H1 (cell line): ENCODE measurements around the gene GRM7. TPM values are rescaled to one million over a fixed set of nuclear protein-coding genes. Genes with fewer than 3 reads are reported as not detected.

Source experiments
- CTBP2 ChIP-seq: IDR thresholded peaks from 2 replicates; pipeline ENCODE4 v1.7.0; 2011; ENCODE audit warnings: borderline replicate concordance, mild to moderate bottlenecking, moderate library complexity, mixed read lengths, low read length; ENCODE audit not compliant: insufficient read depth, insufficient read length
- SP4 ChIP-seq: IDR thresholded peaks from 2 replicates; pipeline ENCODE4 v1.6.1; 2012; ENCODE audit warnings: low read length, inconsistent platforms
- YY1 ChIP-seq: IDR thresholded peaks from 2 replicates; pipeline ENCODE4 v1.6.1; 2011; ENCODE audit warnings: low read depth, mild to moderate bottlenecking, low read length
- polyA plus RNA-seq, 7 experiments: library from polyadenylated mRNA; depleted of rRNA in 3 of 7; stranded (reverse) in 5 of 7; unstranded in 2 of 7; fragments of >200 nt in 5 of 7; fragments of 200-250 nt in 2 of 7; gene quantifications; 1 replicate in 5 of 7; 2 replicates in 1 of 7; 4 replicates in 1 of 7; pipeline versions ENCODE4 v1.2.1 to v1.2.3, GENCODE V29; 2011 to 2013; ENCODE audit warnings: missing spikeins in 2 of 7, mixed read lengths in 2 of 7
- total RNA-seq: library from RNA; stranded (reverse); fragmentation: NEBNext Ultra II Directional; extraction: Animal tissue kit (Norgen Biotek cat#: 25700); gene quantifications from 2 replicates; pipeline ENCODE4 v1.2.1, GENCODE V29; 2021

The GRM7 gene
- total and polyA plus RNA-seq, 2 of the 8 experiments (the other 6 are each of a cell fraction or from before 2014, with no cell fraction given): 0.17 to 0.24 TPM

GRCh38 chr3:7172996-7173395, 312.1 kb downstream of the GRM7 start (continued):
- no peak for TF ChIP-seq YY1
- TF ChIP-seq SP4: no peak
- no peak for TF ChIP-seq CTBP2
